ENCODE data around the gene DNAAF2.

DNAAF2 gene

DNA sequence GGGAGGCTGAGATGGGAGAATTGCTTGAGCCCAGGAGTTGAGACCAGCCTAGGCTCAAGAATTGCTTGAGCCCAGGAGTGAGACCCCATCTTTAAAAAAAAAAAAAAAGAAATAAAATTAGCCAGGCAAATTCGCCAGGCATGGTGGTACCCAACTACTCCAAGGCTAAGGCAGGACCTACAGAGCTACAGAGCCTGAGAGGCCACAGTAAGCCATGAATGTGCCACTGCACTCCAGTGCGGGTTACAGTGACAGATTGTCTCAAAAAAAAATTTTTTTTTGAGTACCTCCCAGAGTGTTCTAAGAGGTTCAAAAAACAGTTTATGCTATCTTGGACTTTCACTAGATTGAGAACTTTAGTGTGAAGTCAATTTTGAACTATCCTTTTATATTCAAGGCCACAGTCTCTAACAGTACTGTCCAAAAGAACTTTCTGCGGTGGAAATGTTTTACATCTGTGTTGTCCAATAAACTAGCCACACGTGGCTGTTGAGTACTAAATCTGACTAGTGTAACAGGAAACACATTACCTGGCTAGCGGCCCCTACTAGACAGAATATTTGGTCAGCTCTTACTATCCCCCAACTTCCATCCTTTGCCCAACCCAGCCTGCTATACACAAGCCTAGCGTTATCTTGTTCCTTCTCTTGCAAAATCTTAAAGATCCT, 17.1 kb downstream of the DNAAF2 start:
- peaks cover 44% of the 10 kb centered on the region for H3K4me1 Mint-ChIP-seq
- no peak overlapping the region for H3K4me3 Mint-ChIP-seq
- ATAC-seq (replicated peaks; ENCODE audit: extremely low read depth, poor library complexity, severe bottlenecking) (no peak), DNase-seq (ENCODE audit: low spot score in 2 of 2) (no peak)
- no peaks in the 10 kb centered on the region for H3K27me3 Mint-ChIP-seq
- peaks cover 50% of the 10 kb centered on the region for H3K36me3 Mint-ChIP-seq (ENCODE audit: insufficient read depth)
- H3K27ac Mint-ChIP-seq (ENCODE audit: low read depth): peak overlapping the region; percentile 100
- H3K9me3 Mint-ChIP-seq: no peaks in the 10 kb centered on the region

DNA sequence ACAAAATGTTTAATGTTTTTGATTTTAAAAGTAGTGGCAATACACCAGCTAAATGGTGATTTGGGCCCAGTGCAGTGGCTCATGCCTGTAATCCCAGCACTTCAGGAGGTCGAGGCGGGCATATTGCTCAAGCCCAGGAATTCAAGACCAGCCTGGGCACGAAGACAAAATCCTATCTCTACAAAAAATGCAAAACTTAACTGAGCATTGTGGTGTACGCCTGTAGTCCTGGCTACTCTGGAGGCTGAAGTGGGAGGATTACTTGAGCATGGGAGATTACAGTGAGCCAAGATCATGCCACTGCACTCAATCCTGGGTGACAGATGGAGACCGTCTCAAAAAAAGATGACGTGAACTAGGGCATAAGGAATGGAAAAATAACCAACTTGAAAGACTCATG, 19.3 kb downstream of the DNAAF2 start:
- ATAC-seq (replicated peaks; ENCODE audit: extremely low read depth, poor library complexity, severe bottlenecking) (no peak), DNase-seq (ENCODE audit: low spot score in 2 of 2) (no peak)
- H3K27ac Mint-ChIP-seq (ENCODE audit: low read depth): peak overlapping the region; percentile 71
- H3K9me3 Mint-ChIP-seq: no peaks in the 10 kb centered on the region
- peaks cover 26% of the 10 kb centered on the region for H3K4me1 Mint-ChIP-seq
- no peak overlapping the region for H3K4me3 Mint-ChIP-seq
- peaks cover 43% of the 10 kb centered on the region for H3K36me3 Mint-ChIP-seq (ENCODE audit: insufficient read depth)
- H3K27me3 Mint-ChIP-seq: no peaks in the 10 kb centered on the region

DNA sequence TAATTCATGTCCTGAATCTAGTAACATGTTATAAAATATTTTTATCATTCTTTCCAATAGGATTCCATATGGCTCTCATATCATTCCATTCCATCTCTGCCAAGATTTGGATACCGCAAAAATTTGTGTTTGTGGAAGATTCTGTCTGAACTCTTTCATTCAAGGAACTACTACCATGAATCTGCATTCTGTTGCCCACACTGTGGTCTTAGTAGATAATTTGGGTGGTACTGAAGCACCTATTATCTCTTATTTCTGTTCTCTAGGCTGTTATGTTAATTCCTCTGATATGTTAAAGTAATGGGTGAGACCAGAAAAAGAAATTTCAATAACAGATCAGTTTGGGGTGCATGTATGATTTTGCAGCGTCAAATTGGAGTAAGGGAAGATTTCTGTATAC, 20.8 kb downstream of the DNAAF2 start:
- DNase-seq (ENCODE audit: low spot score in 2 of 2) (no peak), ATAC-seq (replicated peaks; ENCODE audit: extremely low read depth, poor library complexity, severe bottlenecking) (no peak)
- Mint-ChIP-seq H3K9me3 (no peaks in the 10 kb centered on the region), H3K27me3 (no peaks in the 10 kb centered on the region), H3K36me3 (ENCODE audit: insufficient read depth) (peaks cover 30% of the 10 kb centered on the region), H3K27ac (ENCODE audit: low read depth) (no peak overlapping the region), H3K4me3 (no peak overlapping the region), H3K4me1 (peaks cover 17% of the 10 kb centered on the region)

DNA sequence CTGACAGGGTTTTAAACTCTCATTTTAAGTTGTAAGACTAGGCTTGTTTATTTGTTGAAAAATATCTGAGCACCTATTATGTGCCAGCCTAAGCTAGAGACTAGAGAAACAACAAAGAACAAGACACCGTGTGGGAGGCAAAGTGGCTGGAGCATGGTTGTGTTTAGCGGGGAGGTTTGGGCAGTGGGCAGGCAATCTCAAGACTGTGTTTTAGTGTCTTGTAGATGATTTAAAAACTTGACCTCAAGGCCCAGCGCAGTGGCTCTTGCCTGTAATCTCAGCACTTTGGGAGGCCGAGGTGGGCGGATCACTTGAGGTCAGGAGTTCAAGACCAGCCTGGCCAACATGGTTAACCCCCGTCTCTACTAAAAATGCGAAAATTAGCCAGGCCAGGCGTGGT, 22.4 kb downstream of the DNAAF2 start:
- peaks cover 15% of the 10 kb centered on the region for H3K36me3 Mint-ChIP-seq (ENCODE audit: insufficient read depth)
- DNase-seq (ENCODE audit: low spot score in 2 of 2) (no peak), ATAC-seq (replicated peaks; ENCODE audit: extremely low read depth, poor library complexity, severe bottlenecking) (no peak)
- H3K4me3 Mint-ChIP-seq: no peak overlapping the region
- no peaks in the 10 kb centered on the region for H3K9me3 Mint-ChIP-seq
- no peaks in the 10 kb centered on the region for H3K27me3 Mint-ChIP-seq
- H3K4me1 Mint-ChIP-seq: peaks cover 4% of the 10 kb centered on the region
- no peak overlapping the region for H3K27ac Mint-ChIP-seq (ENCODE audit: low read depth)

DNA sequence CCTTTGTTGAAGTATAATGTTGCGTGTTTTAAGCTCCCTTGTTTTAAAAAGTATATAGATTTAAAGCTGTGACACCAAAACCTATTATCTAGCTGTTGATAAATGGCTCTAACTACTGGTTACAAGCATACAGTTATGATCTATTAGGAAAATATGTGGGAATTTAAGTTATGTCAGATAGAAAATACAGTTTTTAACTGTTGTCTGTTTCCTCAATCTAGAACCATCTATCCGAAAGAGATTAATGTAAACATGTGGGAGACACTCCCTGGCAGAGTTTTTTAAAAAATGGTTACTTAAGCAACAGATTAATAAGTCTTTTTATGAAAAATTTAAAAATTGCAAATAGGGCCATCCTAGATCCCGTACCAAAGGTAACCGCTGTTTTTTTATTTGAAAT, 22.8 kb downstream of the DNAAF2 start:
- Mint-ChIP-seq H3K9me3 (no peaks in the 10 kb centered on the region), H3K36me3 (ENCODE audit: insufficient read depth) (peaks cover 12% of the 10 kb centered on the region), H3K4me1 (peaks cover under 1% of the 10 kb centered on the region), H3K4me3 (no peak overlapping the region), H3K27me3 (no peaks in the 10 kb centered on the region), H3K27ac (ENCODE audit: low read depth) (no peak overlapping the region)
- DNase-seq (ENCODE audit: low spot score in 2 of 2): no peak
- no peak for ATAC-seq (replicated peaks; ENCODE audit: extremely low read depth, poor library complexity, severe bottlenecking)

DNA sequence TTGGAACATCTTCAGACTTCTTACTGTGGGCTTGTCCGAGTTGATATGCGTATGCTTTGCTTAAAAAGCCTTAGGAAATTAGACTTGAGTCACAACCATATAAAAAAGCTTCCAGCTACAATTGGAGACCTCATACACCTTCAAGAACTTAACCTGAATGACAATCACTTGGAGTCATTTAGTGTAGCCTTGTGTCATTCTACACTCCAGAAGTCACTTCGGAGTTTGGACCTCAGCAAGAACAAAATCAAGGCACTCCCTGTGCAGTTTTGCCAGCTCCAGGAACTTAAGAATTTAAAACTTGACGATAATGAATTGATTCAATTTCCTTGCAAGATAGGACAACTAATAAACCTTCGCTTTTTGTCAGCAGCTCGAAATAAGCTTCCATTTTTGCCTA, 27.5 kb downstream of the DNAAF2 start:
- ATAC-seq (replicated peaks; ENCODE audit: extremely low read depth, poor library complexity, severe bottlenecking) (no peak), DNase-seq (ENCODE audit: low spot score in 2 of 2) (no peak)
- H3K4me3 Mint-ChIP-seq: no peak overlapping the region
- peaks cover 16% of the 10 kb centered on the region for H3K36me3 Mint-ChIP-seq (ENCODE audit: insufficient read depth)
- H3K9me3 Mint-ChIP-seq: no peaks in the 10 kb centered on the region
- no peaks in the 10 kb centered on the region for H3K4me1 Mint-ChIP-seq
- H3K27me3 Mint-ChIP-seq: no peaks in the 10 kb centered on the region
- H3K27ac Mint-ChIP-seq (ENCODE audit: low read depth): no peak overlapping the region

DNA sequence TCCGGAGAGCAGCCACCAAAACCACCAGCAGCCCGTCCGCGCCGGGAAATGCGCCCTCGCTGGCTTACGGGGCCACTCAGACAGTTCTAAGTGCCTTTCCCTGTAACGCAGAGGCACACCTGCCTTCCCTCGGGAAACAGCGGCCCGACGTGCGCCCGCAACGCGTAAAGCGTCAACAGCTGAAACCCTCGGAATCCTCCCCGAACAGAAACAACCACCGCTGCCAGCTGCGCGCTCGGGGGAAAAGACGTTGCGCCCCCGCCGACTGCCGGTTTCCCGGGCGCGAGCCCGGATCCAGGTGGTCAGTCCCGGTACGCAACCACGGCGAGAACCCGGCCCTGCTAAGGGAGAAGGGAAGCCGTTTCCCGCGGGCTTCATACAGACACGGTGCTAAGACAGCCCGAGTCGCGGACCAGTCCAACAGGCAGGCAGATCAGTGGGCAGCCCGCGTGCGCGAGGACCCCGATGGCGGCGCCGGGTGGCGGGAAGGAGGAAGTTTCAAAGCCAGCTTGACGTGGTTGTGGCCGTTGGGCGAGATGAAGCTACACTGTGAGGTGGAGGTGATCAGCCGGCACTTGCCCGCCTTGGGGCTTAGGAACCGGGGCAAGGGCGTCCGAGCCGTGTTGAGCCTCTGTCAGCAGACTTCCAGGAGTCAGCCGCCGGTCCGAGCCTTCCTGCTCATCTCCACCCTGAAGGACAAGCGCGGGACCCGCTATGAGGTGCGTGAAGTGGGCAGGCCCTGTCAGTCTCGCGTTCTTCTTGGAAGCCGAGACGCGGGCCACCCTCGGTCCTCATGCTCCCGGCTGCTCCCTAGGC, 36.4 kb downstream of the DNAAF2 start, which contains the start of gene LRR1:
Gene LRR1, plus strand, starts transcription at position 456 of the 816 bp plus-strand sequence. Its CDS starts 81 bp downstream, at position 537.
- H3K27me3 Mint-ChIP-seq: no peaks in the 10 kb centered on the region

DNA sequence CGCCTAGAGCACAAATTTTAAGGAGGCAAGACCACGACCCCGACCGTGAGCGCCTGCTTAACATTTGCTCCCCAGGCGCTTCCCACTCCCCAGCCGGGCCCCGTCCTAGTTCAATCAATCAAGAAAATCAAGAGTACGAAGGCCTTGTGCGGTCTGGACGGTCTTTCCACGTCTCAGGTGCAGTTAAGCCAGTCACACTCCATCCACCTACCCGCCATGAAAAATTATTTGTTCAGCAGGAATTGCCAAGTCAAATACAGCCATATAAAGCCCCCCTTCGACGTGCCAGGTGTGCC, 36.9 kb downstream of the DNAAF2 start:
- no peaks in the 10 kb centered on the region for H3K27me3 Mint-ChIP-seq
- H3K36me3 Mint-ChIP-seq (ENCODE audit: insufficient read depth): peaks cover 17% of the 10 kb centered on the region
- no peak for DNase-seq (ENCODE audit: low spot score in 2 of 2)
- H3K27ac Mint-ChIP-seq (ENCODE audit: low read depth): peak overlapping the region; percentile 97
- peak overlapping the region; percentile 98 for H3K4me3 Mint-ChIP-seq
- peaks cover 15% of the 10 kb centered on the region for H3K4me1 Mint-ChIP-seq
- no peak for ATAC-seq (replicated peaks; ENCODE audit: extremely low read depth, poor library complexity, severe bottlenecking)
- no peaks in the 10 kb centered on the region for H3K9me3 Mint-ChIP-seq

More for the DNA sequence above, 36.4 kb downstream of the DNAAF2 start, which contains the start of gene LRR1:
- Mint-ChIP-seq H3K9me3 (no peaks in the 10 kb centered on the region), H3K36me3 (ENCODE audit: insufficient read depth) (peaks cover 17% of the 10 kb centered on the region), H3K4me1 (peaks cover 15% of the 10 kb centered on the region), H3K4me3 (peak within 1 kb of the TSS; percentile 98), H3K27ac (ENCODE audit: low read depth) (peak within 1 kb of the TSS; percentile 97)
- ATAC-seq (replicated peaks; ENCODE audit: extremely low read depth, poor library complexity, severe bottlenecking) (peak; percentile 78), DNase-seq (ENCODE audit: low spot score in 2 of 2) (peak; percentile 82 to 86)

DNA sequence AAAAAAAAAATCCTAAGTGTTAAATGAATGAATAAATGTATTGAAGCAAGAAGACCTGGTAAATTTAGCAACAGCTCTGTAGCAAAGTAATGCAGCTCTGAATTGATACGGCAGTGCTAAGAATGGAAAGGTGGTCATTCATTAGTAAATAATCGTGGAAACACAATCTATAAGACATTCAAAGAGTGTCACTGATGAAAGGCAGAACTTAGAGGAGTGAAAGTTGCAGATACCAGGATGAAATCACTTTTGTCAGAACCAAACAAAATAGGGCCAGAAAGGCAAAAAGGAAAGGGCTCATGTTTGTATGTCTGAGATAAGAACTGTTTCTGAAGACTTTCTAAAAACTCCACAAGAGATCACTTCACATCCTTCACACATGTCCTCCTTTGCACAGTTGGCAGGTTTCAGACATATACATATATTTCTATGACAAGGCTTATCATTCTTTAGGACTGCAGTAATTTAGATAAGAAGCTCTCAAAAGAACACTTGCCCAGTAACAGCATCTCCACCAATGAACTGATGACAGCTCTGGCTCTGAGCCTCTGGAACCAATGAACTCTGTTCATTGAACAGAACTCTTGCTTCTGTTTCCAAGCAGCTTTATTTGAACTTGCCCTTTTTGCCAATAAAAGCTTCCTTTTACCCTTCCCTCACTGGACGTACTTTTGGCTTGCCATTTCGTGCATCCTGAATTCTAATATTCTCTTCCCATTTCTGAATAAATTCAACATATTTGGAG, 40.5 kb downstream of the DNAAF2 start:
- no peak overlapping the region for H3K27ac Mint-ChIP-seq (ENCODE audit: low read depth)
- DNase-seq (ENCODE audit: low spot score in 2 of 2): no peak
- H3K4me3 Mint-ChIP-seq: no peak overlapping the region

DNA sequence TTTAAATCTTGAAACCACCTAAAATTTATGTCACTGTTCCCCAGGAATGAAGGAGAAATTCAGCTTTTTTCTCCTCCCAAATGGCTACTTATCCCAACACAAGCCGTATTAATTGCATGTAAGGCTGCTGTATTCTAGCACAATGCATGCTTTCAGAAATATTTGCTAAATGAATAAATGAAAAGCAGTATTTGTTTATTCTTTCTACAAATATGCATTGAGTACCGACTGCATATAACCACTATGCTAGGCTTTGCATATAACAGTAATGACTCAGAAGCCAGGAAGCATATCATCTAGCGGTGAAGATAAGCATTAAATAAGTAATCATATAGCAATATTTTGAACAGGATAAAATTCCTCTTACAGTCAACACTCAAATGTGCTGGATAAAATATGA, 42.0 kb downstream of the DNAAF2 start:
- ATAC-seq (replicated peaks; ENCODE audit: extremely low read depth, poor library complexity, severe bottlenecking) (no peak), DNase-seq (ENCODE audit: low spot score in 2 of 2) (no peak)
- no peak overlapping the region for H3K4me3 Mint-ChIP-seq
- peaks cover 2% of the 10 kb centered on the region for H3K4me1 Mint-ChIP-seq
- H3K9me3 Mint-ChIP-seq: no peaks in the 10 kb centered on the region
- H3K27me3 Mint-ChIP-seq: no peaks in the 10 kb centered on the region
- peaks cover 4% of the 10 kb centered on the region for H3K36me3 Mint-ChIP-seq (ENCODE audit: insufficient read depth)
- no peak overlapping the region for H3K27ac Mint-ChIP-seq (ENCODE audit: low read depth)

More for the DNA sequence above, 40.5 kb downstream of the DNAAF2 start:
- peaks cover 7% of the 10 kb centered on the region for H3K36me3 Mint-ChIP-seq (ENCODE audit: insufficient read depth)
- H3K27me3 Mint-ChIP-seq: no peaks in the 10 kb centered on the region
- no peak for ATAC-seq (replicated peaks; ENCODE audit: extremely low read depth, poor library complexity, severe bottlenecking)
- peaks cover 8% of the 10 kb centered on the region for H3K4me1 Mint-ChIP-seq
- H3K9me3 Mint-ChIP-seq: no peaks in the 10 kb centered on the region

DNA sequence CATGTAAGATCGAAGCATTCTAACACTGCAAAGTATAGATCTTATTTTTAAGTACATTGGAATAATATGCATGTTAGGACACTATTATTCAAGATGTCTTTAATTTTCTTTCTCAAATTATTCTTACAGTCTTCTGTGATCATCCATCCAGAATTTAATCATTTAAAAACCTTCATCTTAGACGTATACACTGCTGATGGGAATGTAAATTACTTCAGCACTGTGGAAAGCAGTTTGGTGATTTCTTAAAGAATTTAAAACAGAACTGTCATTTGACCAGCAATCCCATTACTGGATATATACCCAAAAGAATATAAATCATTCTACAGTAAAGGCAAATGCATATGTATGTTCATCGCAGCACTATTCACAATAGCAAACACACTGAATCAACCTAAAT, 45.7 kb downstream of the DNAAF2 start:
- H3K36me3 Mint-ChIP-seq (ENCODE audit: insufficient read depth): peaks cover 27% of the 10 kb centered on the region

DNA sequence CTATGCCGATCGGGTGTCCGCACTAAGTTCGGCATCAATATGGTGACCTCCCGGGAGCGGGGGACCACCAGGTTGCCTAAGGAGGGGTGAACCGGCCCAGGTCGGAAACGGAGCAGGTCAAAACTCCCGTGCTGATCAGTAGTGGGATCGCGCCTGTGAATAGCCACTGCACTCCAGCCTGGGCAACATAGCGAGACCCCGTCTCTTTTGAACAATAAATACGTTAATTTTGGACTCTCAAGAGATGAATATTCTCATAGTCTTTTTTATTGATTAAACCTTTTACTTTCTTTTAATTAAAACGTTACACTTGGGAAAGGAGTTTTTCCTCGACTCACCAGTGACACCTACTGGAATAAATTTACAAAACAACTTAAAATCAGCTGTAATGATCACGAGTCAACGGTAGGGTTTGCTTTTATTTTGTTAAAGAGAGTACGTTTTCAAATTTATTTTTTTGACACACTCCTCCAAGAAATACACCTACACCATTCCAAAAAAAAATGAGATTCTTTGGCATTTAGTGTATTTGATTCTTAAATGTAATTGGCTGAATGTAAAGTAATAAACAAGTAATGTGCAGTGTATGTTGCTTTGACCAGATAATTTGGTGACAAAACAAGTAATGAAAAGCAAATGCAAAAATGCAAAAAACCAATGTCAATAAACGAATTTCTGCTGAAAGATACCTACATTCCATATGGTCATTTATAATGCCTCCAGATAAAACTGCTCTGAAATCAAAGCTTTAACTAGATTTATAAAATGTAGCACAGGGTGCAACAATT, 48.2 kb downstream of the DNAAF2 start:
- ATAC-seq (replicated peaks; ENCODE audit: extremely low read depth, poor library complexity, severe bottlenecking) (peak; percentile 34), DNase-seq (ENCODE audit: low spot score in 2 of 2) (peak; percentile 44 to 53)
- peaks cover 48% of the 10 kb centered on the region for H3K36me3 Mint-ChIP-seq (ENCODE audit: insufficient read depth)
- H3K4me1 Mint-ChIP-seq: peaks cover 40% of the 10 kb centered on the region
- H3K27me3 Mint-ChIP-seq: no peaks in the 10 kb centered on the region
- peak overlapping the region; percentile 96 for H3K4me3 Mint-ChIP-seq
- peak overlapping the region; percentile 100 for H3K27ac Mint-ChIP-seq (ENCODE audit: low read depth)
- no peaks in the 10 kb centered on the region for H3K9me3 Mint-ChIP-seq

More for the DNA sequence above, 45.7 kb downstream of the DNAAF2 start:
- Mint-ChIP-seq H3K9me3 (no peaks in the 10 kb centered on the region), H3K27ac (ENCODE audit: low read depth) (no peak overlapping the region), H3K27me3 (no peaks in the 10 kb centered on the region), H3K4me3 (no peak overlapping the region), H3K4me1 (peaks cover 20% of the 10 kb centered on the region)
- no peak for DNase-seq (ENCODE audit: low spot score in 2 of 2)
- no peak for ATAC-seq (replicated peaks; ENCODE audit: extremely low read depth, poor library complexity, severe bottlenecking)

Data from central memory CD8-positive, alpha-beta T cell (primary cell).